Naive thymus-derived CD4-positive, alpha-beta T cell (primary cell): Measurements from ENCODE around the gene TDRD10. TPM values are rescaled to one million over a fixed set of nuclear protein-coding genes. Genes with fewer than 3 reads are reported as not detected.

ENCODE experiments used
- ATAC-seq: fragments of 150-1000 bp; cut with Tn5 transposase; 2 replicates; pipeline ENCODE4 v1.10.0; 2021; ENCODE audit warnings: mild to moderate bottlenecking, moderate library complexity
- CTCF ChIA-PET: fragments of 350-600 bp; sonication (Branson Sonifier 250); formaldehyde crosslinking; loops from one replicate; lab custom pipeline; 2021; ENCODE audit warnings: antibody characterized with exemption; lab: Charles Lee
- POLR2A ChIA-PET: fragments of 350-600 bp; sonication (Branson Sonifier 250); formaldehyde crosslinking; loops from one replicate; lab custom pipeline; 2021; ENCODE audit warnings: antibody characterized with exemption, inconsistent platforms; lab: Charles Lee
- DNase-seq, 9 donors: peaks; one replicate each; pipeline versions ENCODE4 v3.0.0 to v3.0.0-alpha.2; 2020 to 2022; ENCODE audit warnings: mixed read lengths in 1 of 9
- H3K27ac ChIP-seq: one replicate; pipeline ENCODE4 v1.7.0; 2013; ENCODE audit warnings: mild to moderate bottlenecking, low read depth, low read length, moderate library complexity
- H3K27me3 ChIP-seq, 2 donors: one replicate each; pipeline ENCODE4 v1.7.0; 2013; ENCODE audit warnings: low read length in 2 of 2, mild to moderate bottlenecking in 2 of 2, moderate library complexity in 2 of 2; ENCODE audit not compliant: control insufficient read depth in 2 of 2, insufficient read depth in 2 of 2
- H3K36me3 ChIP-seq, 3 experiments: 1 replicate in 2 of 3; 2 replicates in 1 of 3; pipeline ENCODE4 v1.7.0; 2013; ENCODE audit warnings: low read length in 3 of 3, mild to moderate bottlenecking in 3 of 3, moderate library complexity in 1 of 3; ENCODE audit not compliant: insufficient read depth in 3 of 3, control insufficient read depth in 2 of 3
- H3K4me1 ChIP-seq, 2 donors: one replicate each; pipeline ENCODE4 v1.7.0; 2013; ENCODE audit warnings: low read length in 2 of 2, mild to moderate bottlenecking in 2 of 2, moderate library complexity in 1 of 2; ENCODE audit not compliant: control insufficient read depth in 2 of 2, insufficient read depth in 2 of 2
- H3K4me3 ChIP-seq: 2 replicates; pipeline ENCODE4 v1.7.0; 2013; ENCODE audit warnings: mild to moderate bottlenecking, low read length
- H3K9me3 ChIP-seq, 3 experiments: 1 replicate in 2 of 3; 2 replicates in 1 of 3; pipeline ENCODE4 v1.7.0; 2013; ENCODE audit warnings: low read length in 3 of 3; ENCODE audit not compliant: control insufficient read depth in 2 of 3
- H3K27ac Mint-ChIP-seq, 9 donors: one replicate each; pipeline ENCODE4 v1.8.0; 2020 to 2022; ENCODE audit warnings: mixed read lengths in 9 of 9, mild to moderate bottlenecking in 8 of 9, moderate library complexity in 5 of 9, inconsistent platforms in 2 of 9
- H3K27me3 Mint-ChIP-seq, 5 donors: one replicate each; pipeline ENCODE4 v1.8.0; 2021 to 2022; ENCODE audit warnings: mixed read lengths in 5 of 5, mild to moderate bottlenecking in 1 of 5
- H3K36me3 Mint-ChIP-seq, 5 donors: one replicate each; pipeline ENCODE4 v1.8.0; 2020 to 2022; ENCODE audit warnings: mixed read lengths in 5 of 5, mild to moderate bottlenecking in 3 of 5, inconsistent platforms in 1 of 5
- H3K4me1 Mint-ChIP-seq, 7 donors: one replicate each; pipeline ENCODE4 v1.8.0; 2020 to 2022; ENCODE audit warnings: mixed read lengths in 7 of 7, mild to moderate bottlenecking in 3 of 7, inconsistent platforms in 1 of 7
- H3K4me3 Mint-ChIP-seq, 10 donors: one replicate each; pipeline ENCODE4 v1.8.0; 2020 to 2022; ENCODE audit warnings: mild to moderate bottlenecking in 10 of 10, mixed read lengths in 10 of 10, moderate library complexity in 6 of 10, inconsistent platforms in 2 of 10
- H3K9me3 Mint-ChIP-seq, 11 donors: one replicate each; pipeline ENCODE4 v1.8.0; 2020 to 2022; ENCODE audit warnings: mixed read lengths in 11 of 11, mild to moderate bottlenecking in 4 of 11, inconsistent platforms in 1 of 11, moderate library complexity in 1 of 11
- intact Hi-C, 2 donors: fragments of 100-400 bp; cut with micrococcal nuclease; formaldehyde crosslinking; loops; one replicate each; pipeline ENCODE4 v1.15.1; 2023
- polyA plus RNA-seq, 2 donors: library from polyadenylated mRNA; unstranded; fragments of 300-500 nt; fragmentation: Illumina TruSeq; gene quantifications; one replicate each; pipeline ENCODE4 v1.2.3, GENCODE V29; 2021
- total RNA-seq, 6 experiments: library from RNA in 5 of 6; stranded (reverse) in 5 of 6; gene quantifications; 1 replicate in 5 of 6; 2 replicates in 1 of 6; pipeline ENCODE4 v1.2.3 and lab custom pipeline; 2021 to 2026

TDRD10 gene
- total and polyA plus RNA-seq, 7 experiments from 2014 or later, result 0.29 TPM; not detected in 6

DNA sequence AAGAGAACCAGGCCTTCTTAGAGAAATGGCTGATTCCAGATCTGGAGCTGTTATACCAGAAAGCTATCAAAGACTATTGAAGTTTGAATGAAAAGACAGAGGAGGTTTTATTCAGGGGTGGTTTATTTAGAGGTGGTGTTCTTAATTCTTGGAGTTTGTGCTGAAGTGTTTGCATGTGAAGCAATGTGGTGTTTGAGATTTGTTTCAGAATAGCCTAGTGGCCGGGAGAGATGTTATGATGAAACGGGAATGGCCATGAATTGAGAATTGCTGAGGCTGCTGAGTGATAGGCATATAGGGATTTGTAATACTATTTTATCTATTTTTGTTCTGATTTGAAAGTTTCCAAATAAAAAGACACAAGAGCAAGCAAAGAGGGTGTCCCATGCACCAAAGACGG, 10.7 kb downstream of the TDRD10 start:
- no peak overlapping the region for H3K27ac Mint-ChIP-seq
- ATAC-seq (no peak), DNase-seq (no peak)
- CTCF ChIA-PET, result interaction anchor here (0.6 kb wide), 1 partner anchor 338 kb away, joined by 6 read pairs; no protein-coding TSS in a partner anchor
- Histone ChIP-seq H3K4me3 (no peak overlapping the region), H3K9me3 (no peaks in the 10 kb centered on the region), H3K27me3 (peaks cover 0 to 7% of the 10 kb centered on the region in 2 donors), H3K36me3 (no peaks in the 10 kb centered on the region), H3K27ac (no peak overlapping the region), H3K4me1 (no peaks in the 10 kb centered on the region)
- intact Hi-C loops, result no loop called here
- H3K9me3 Mint-ChIP-seq, result peaks cover 0 to 2% (median 0%) of the 10 kb centered on the region in 11 donors
- H3K27me3 Mint-ChIP-seq, result peaks cover 9 to 47% (median 24%) of the 10 kb centered on the region in 5 donors
- no peaks in the 10 kb centered on the region for H3K36me3 Mint-ChIP-seq
- no peak overlapping the region for H3K4me3 Mint-ChIP-seq
- no peaks in the 10 kb centered on the region for H3K4me1 Mint-ChIP-seq
- POLR2A ChIA-PET, result no interaction called here

DNA sequence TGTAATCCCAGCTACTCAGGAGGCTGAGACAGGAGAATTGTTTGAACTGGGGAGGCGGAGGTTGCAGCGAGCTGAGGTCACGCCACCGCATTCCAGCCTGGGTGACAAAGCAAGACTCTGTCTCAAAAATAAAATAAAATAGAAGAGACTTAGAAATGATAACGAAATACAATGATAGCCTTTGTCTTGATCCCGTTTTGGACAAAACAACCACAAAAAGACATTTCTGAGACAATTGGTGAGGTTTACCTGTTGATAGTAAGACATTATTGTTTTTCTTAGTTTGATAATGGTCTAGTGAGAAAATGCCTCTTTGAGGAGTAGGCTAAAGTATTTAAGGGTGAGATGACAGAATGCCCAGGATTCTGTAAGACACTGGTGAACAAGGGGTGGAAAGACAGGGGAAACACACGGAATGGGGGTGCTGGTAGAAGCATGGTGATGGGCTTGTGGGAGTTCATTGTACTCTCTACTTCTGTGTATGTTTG, 12.1 kb downstream of the TDRD10 start:
- peak overlapping the region in 1 of 9 donors; percentile 26 for H3K27ac Mint-ChIP-seq
- no peak for DNase-seq
- Histone ChIP-seq H3K4me3 (no peak overlapping the region), H3K9me3 (no peaks in the 10 kb centered on the region), H3K4me1 (no peaks in the 10 kb centered on the region), H3K27me3 (no peaks in the 10 kb centered on the region), H3K27ac (no peak overlapping the region), H3K36me3 (no peaks in the 10 kb centered on the region)
- H3K36me3 Mint-ChIP-seq, result no peaks in the 10 kb centered on the region
- H3K4me3 Mint-ChIP-seq, result no peak overlapping the region
- H3K9me3 Mint-ChIP-seq, result no peaks in the 10 kb centered on the region
- ChIA-PET POLR2A (no interaction called here), CTCF (no interaction called here)
- no peak for ATAC-seq
- peaks cover 0 to 36% (median 17%) of the 10 kb centered on the region in 5 donors for H3K27me3 Mint-ChIP-seq
- intact Hi-C loops, result no loop called here
- H3K4me1 Mint-ChIP-seq, result no peaks in the 10 kb centered on the region

DNA sequence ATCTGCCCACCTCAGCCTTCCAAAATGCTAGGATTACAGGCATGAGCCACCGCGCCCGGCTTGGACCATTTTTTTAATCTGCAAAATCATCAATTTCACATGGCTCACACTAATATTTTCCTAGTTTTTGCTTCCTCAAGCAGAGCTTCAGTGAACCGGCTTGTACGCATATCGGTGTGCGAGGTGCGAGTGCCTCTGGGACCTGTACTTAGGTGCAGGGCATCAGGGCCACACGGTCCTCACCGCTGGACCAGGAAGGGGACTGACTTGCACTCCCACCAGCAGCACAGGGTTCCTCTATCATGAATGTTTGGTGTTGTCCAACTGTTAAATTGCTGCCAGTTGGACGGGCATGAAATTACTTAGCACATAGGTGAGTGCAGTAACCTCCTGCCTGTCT, 15.6 kb downstream of the TDRD10 start:
- Histone ChIP-seq H3K4me1 (no peaks in the 10 kb centered on the region), H3K36me3 (no peaks in the 10 kb centered on the region), H3K27me3 (no peaks in the 10 kb centered on the region), H3K27ac (no peak overlapping the region), H3K4me3 (no peak overlapping the region), H3K9me3 (no peaks in the 10 kb centered on the region)
- Mint-ChIP-seq H3K27ac (no peak overlapping the region), H3K27me3 (peaks cover 0 to 41% (median 13%) of the 10 kb centered on the region in 5 donors), H3K4me1 (peaks cover 0 to 6% (median 0%) of the 10 kb centered on the region in 7 donors), H3K4me3 (no peak overlapping the region), H3K36me3 (no peaks in the 10 kb centered on the region), H3K9me3 (no peaks in the 10 kb centered on the region)
- CTCF ChIA-PET, result interaction anchor here (1.3 kb wide), 1 partner anchor 345 kb away, joined by 3 read pairs; no protein-coding TSS in a partner anchor
- DNase-seq (no peak), ATAC-seq (no peak)
- POLR2A ChIA-PET, result no interaction called here
- intact Hi-C loops, result no loop called here

DNA sequence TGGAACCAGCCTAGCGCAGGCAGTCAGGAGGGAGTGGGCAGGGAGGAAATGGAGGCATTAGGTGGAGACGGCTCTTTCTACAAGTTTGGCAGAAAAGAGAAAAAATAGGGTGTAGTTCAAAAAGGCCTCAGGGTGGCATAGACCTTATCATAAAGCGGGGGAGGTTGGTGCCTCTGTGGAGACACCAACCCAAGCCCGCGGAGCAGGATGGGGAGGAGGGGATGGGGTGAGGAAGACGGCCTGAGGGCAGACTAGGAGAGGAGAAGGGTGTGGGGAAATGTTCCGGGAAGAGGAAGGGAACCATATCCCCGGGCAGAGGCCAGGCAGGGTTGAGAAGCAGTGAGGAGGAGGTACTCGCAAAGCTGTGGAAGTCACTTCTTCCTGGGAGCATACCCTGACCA, 17.6 kb downstream of the TDRD10 start:
- no peak overlapping the region for H3K27ac Mint-ChIP-seq
- H3K4me1 Mint-ChIP-seq, result peaks cover 0 to 6% (median 0%) of the 10 kb centered on the region in 7 donors
- ATAC-seq (no peak), DNase-seq (no peak)
- Histone ChIP-seq H3K36me3 (no peaks in the 10 kb centered on the region), H3K4me3 (no peak overlapping the region), H3K9me3 (no peaks in the 10 kb centered on the region), H3K4me1 (no peaks in the 10 kb centered on the region), H3K27me3 (no peaks in the 10 kb centered on the region), H3K27ac (no peak overlapping the region)
- no peaks in the 10 kb centered on the region for H3K36me3 Mint-ChIP-seq
- H3K4me3 Mint-ChIP-seq, result no peak overlapping the region
- ChIA-PET POLR2A (no interaction called here), CTCF (no interaction called here)
- H3K9me3 Mint-ChIP-seq, result no peaks in the 10 kb centered on the region
- peaks cover 0 to 46% (median 20%) of the 10 kb centered on the region in 5 donors for H3K27me3 Mint-ChIP-seq
- intact Hi-C loops, result no loop called here

DNA sequence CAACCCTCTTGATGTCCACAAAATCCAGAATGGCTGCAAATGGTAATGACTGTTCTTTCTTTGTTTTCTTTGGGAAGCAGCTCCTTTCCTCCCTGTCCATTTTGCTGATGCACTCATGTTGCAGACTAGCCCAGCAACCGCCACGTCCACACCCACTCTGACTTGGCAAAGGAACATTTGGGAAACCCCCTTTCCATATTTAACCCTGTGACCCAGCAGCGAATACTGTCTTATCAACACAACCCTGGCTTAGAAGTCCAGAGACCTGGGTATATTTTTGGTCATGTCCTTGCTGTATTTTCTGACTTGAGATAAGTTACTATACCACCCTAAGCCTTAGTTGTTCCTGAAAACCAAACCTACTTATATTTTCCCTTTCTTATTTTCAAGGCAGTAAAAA, 18.3 kb downstream of the TDRD10 start:
- DNase-seq (no peak), ATAC-seq (no peak)
- H3K9me3 Mint-ChIP-seq, result peaks cover 0 to 1% (median 0%) of the 10 kb centered on the region in 11 donors
- intact Hi-C loops, result no loop called here
- Histone ChIP-seq H3K36me3 (no peaks in the 10 kb centered on the region), H3K4me3 (no peak overlapping the region), H3K27me3 (no peaks in the 10 kb centered on the region), H3K27ac (no peak overlapping the region), H3K9me3 (no peaks in the 10 kb centered on the region), H3K4me1 (no peaks in the 10 kb centered on the region)
- no peak overlapping the region for H3K4me3 Mint-ChIP-seq
- no peaks in the 10 kb centered on the region for H3K36me3 Mint-ChIP-seq
- peaks cover 0 to 6% (median 0%) of the 10 kb centered on the region in 7 donors for H3K4me1 Mint-ChIP-seq
- CTCF ChIA-PET, result no interaction called here
- H3K27me3 Mint-ChIP-seq, result peaks cover 0 to 46% (median 20%) of the 10 kb centered on the region in 5 donors
- H3K27ac Mint-ChIP-seq, result no peak overlapping the region
- POLR2A ChIA-PET, result no interaction called here

DNA sequence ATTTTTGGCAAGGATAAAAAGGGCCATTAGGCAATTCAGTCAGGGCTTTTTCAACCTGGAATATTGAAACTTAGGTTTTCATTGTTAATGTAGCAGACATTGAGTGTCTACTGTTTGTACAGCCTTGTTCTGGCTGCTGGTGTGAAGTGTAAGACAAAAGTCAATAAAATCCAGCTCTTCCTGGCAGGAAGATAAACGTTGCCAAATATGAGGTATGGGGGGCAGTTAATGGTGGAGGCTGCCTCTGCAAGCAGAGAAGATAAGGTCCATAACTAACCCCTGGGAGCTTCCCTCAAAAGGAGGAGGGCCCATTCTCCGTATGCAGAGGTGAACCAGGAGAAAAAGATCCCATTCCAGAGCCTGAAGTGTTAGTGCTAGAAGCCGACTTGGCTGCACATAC, 19.7 kb downstream of the TDRD10 start:
- H3K4me1 ChIP-seq, result no peaks in the 10 kb centered on the region
- ATAC-seq (no peak), DNase-seq (no peak)
- no peak overlapping the region for H3K4me3 ChIP-seq
- H3K27ac Mint-ChIP-seq, result no peak overlapping the region
- no peaks in the 10 kb centered on the region for H3K36me3 ChIP-seq
- H3K27me3 Mint-ChIP-seq, result peaks cover 0 to 36% (median 11%) of the 10 kb centered on the region in 5 donors
- H3K4me1 Mint-ChIP-seq, result peaks cover 0 to 6% (median 0%) of the 10 kb centered on the region in 7 donors
- ChIA-PET POLR2A (interaction anchor here (1.1 kb wide), 1 partner anchor 20 kb away, joined by 3 read pairs; no protein-coding TSS in a partner anchor), CTCF (no interaction called here)
- H3K36me3 Mint-ChIP-seq, result no peaks in the 10 kb centered on the region
- no peaks in the 10 kb centered on the region for H3K27me3 ChIP-seq
- no peak overlapping the region for H3K4me3 Mint-ChIP-seq
- no peaks in the 10 kb centered on the region for H3K9me3 ChIP-seq
- H3K9me3 Mint-ChIP-seq, result peaks cover 0 to 1% (median 0%) of the 10 kb centered on the region in 11 donors
- intact Hi-C loops, result no loop called here
- no peak overlapping the region for H3K27ac ChIP-seq

DNA sequence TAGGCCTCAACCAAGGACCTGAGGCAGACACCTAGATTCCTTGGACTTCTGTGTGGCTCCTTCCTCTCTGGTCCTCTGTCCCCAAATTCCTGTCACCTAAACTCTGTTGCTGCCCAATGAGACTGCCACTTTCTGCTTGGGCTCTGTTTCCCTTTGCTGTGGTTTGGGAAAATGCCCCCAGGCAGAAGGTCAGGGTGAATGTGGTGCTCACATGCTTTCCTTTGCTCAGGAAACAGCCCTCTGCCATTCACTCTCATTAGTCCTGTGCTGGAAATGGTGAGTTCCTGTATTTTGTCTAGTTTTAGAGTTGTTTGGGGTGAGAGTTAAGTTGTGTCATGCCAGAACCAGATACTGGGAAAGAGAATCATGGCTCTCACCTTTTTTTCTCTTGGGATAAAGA, 22.9 kb downstream of the TDRD10 start:
- Mint-ChIP-seq H3K9me3 (peaks cover 0 to 1% (median 0%) of the 10 kb centered on the region in 11 donors), H3K4me3 (no peak overlapping the region), H3K27ac (no peak overlapping the region), H3K36me3 (no peaks in the 10 kb centered on the region), H3K4me1 (no peaks in the 10 kb centered on the region), H3K27me3 (peaks cover 0 to 30% (median 7%) of the 10 kb centered on the region in 5 donors)
- DNase-seq (no peak), ATAC-seq (no peak)
- Histone ChIP-seq H3K27me3 (no peaks in the 10 kb centered on the region), H3K4me3 (no peak overlapping the region), H3K36me3 (no peaks in the 10 kb centered on the region), H3K4me1 (no peaks in the 10 kb centered on the region), H3K9me3 (no peaks in the 10 kb centered on the region), H3K27ac (no peak overlapping the region)
- intact Hi-C loops, result no loop called here
- CTCF ChIA-PET, result interaction anchor here (0.6 kb wide), 1 partner anchor 14 kb away, joined by 3 read pairs; no protein-coding TSS in a partner anchor
- POLR2A ChIA-PET, result no interaction called here
